Adrenal gland (tissue), 12 donors: ENCODE results near the gene DFFB. TPM values are rescaled to one million over a fixed set of nuclear protein-coding genes. Genes with fewer than 3 reads are reported as not detected.

Source experiments
- DNase-seq, 7 donors: peaks; one replicate each; pipeline ENCODE4 v3.0.0-alpha.2; 2019 to 2020
- H3K27ac ChIP-seq, 5 donors: fragments of 200-600 bp; sonication (generic) in 4 of 5; 1 replicate in 3 of 5; 2 replicates in 2 of 5; pipeline versions ENCODE4 v1.5.1 to v1.8.0; 2016 to 2020; ENCODE audit warnings: mild to moderate bottlenecking in 1 of 5
- H3K27me3 ChIP-seq: fragments of 200-600 bp; 2 replicates; pipeline ENCODE4 v1.8.0; 2021
- H3K36me3 ChIP-seq, 2 donors: fragments of 200-600 bp; replicated peaks in 1 of 2; 1 replicate in 1 of 2; 2 replicates in 1 of 2; pipeline versions ENCODE4 v1.5.1 to v1.8.0; 2018 to 2022
- H3K4me1 ChIP-seq, 2 donors: fragments of 200-600 bp; replicated peaks in 1 of 2; 1 replicate in 1 of 2; 2 replicates in 1 of 2; pipeline versions ENCODE4 v1.5.1 to v1.8.0; 2018 to 2021
- H3K4me3 ChIP-seq, 4 donors: fragments of 200-600 bp; sonication (generic) in 3 of 4; one replicate each; pipeline ENCODE4 v1.5.1; 2016 to 2018
- H3K9me3 ChIP-seq, 3 donors: fragments of 200-600 bp; sonication (generic) in 1 of 3; replicated peaks in 1 of 3; 1 replicate in 2 of 3; 2 replicates in 1 of 3; pipeline versions ENCODE4 v1.5.1 to v1.8.0; 2016 to 2021
- POLR2A ChIP-seq, 2 donors: fragments of 450-650 bp; IDR thresholded peaks; one replicate each; pipeline ENCODE4 v1.6.1; 2017; ENCODE audit warnings: antibody characterized with exemption in 2 of 2, mild to moderate bottlenecking in 2 of 2, moderate library complexity in 1 of 2
- WGBS, 4 donors: extraction: QIAGEN DNeasy Blood & Tissue Kit in 2 of 4; methylation state at CpG; one replicate each; pipeline versions ENCODE4 v1.1.5 to v1.1.7; 2013 to 2017; 5-methylcytosine and 5-hydroxymethylcytosine counted together
- intact Hi-C, 2 donors: fragments of 100-400 bp; cut with DNase I; formaldehyde crosslinking; loops; one replicate each; pipeline versions ENCODE4 v1.14.1 to v1.15.0; 2022 to 2023
- polyA plus RNA-seq, 3 donors: library from polyadenylated mRNA; stranded (reverse); fragments of 200-250 nt in 2 of 3; fragments of 350-450 nt in 1 of 3; fragmentation: Illumina TruSeq in 1 of 3; extraction: RNeasy Lipid Tissue Mini Kit (QIAGEN cat#74804) in 1 of 3; gene quantifications; one replicate each; pipeline ENCODE4 v1.2.3, GENCODE V29; 2013 to 2014
- total RNA-seq, 9 donors: library from RNA; depleted of rRNA in 4 of 9; stranded (reverse); fragments of >200 nt in 4 of 9; fragments of 120-200 nt in 1 of 9; fragmentation: NEBNext Ultra II Directional in 1 of 9; extraction: Animal tissue kit (Norgen Biotek cat#: 25700) in 1 of 9; gene quantifications; one replicate each; pipeline versions ENCODE4 v1.1.0 to v1.2.4, GENCODE V29; 2013 to 2023
- TF ChIP-seq, protein P1 (sequence below), 6 experiments: fragments of 450-650 bp in 4 of 6; fragments of 200-600 bp in 2 of 6; sonication (generic) in 1 of 6; IDR thresholded peaks; 1 replicate in 5 of 6; 2 replicates in 1 of 6; pipeline versions ENCODE4 v1.5.1 to v1.8.0; 2016 to 2021; ENCODE audit warnings: antibody characterized with exemption in 6 of 6, mild to moderate bottlenecking in 2 of 6, moderate library complexity in 1 of 6
- donor health status: healthy with polysubstance abuse.
- donor health status: Bipolar disorder and iron deficiency.
- donor health status: DM: yes; HTN: yes; CAD: no.
- donor health status: DM: no; HTN: no; CAD: no.
- donor health status: DM: no; HTN: no; CAD: no.
- donor health status: DM: yes; HTN: yes; CAD: no.

The DFFB gene
- total and polyA plus RNA-seq, 12 donors, result 1.8 to 13.4 (median 5.2) TPM

- DNase-seq, result no peak
- H3K4me1 ChIP-seq, result no peaks in the 10 kb centered on the region
- TF ChIP-seq POLR2A (IDR thresholded peaks at IDR 0.05), result no peak
- TF ChIP-seq, protein P1, sequence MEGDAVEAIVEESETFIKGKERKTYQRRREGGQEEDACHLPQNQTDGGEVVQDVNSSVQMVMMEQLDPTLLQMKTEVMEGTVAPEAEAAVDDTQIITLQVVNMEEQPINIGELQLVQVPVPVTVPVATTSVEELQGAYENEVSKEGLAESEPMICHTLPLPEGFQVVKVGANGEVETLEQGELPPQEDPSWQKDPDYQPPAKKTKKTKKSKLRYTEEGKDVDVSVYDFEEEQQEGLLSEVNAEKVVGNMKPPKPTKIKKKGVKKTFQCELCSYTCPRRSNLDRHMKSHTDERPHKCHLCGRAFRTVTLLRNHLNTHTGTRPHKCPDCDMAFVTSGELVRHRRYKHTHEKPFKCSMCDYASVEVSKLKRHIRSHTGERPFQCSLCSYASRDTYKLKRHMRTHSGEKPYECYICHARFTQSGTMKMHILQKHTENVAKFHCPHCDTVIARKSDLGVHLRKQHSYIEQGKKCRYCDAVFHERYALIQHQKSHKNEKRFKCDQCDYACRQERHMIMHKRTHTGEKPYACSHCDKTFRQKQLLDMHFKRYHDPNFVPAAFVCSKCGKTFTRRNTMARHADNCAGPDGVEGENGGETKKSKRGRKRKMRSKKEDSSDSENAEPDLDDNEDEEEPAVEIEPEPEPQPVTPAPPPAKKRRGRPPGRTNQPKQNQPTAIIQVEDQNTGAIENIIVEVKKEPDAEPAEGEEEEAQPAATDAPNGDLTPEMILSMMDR (IDR thresholded peaks at IDR 0.05), result no peak
- no peaks in the 10 kb centered on the region for H3K9me3 ChIP-seq
- intact Hi-C loops, result no loop called here
- H3K36me3 ChIP-seq, result no peaks in the 10 kb centered on the region
- no peak overlapping the region for H3K27ac ChIP-seq
- no peak overlapping the region for H3K4me3 ChIP-seq
- 39 to 55% (median 52%) methylated on average over 6 to 13 of the region's 13 CpGs for WGBS, 4 donors
- no peaks in the 10 kb centered on the region for H3K27me3 ChIP-seq
These were observed 67.0 kb downstream of the DFFB start for GRCh38 chr1:3924186-3924824.

DNA sequence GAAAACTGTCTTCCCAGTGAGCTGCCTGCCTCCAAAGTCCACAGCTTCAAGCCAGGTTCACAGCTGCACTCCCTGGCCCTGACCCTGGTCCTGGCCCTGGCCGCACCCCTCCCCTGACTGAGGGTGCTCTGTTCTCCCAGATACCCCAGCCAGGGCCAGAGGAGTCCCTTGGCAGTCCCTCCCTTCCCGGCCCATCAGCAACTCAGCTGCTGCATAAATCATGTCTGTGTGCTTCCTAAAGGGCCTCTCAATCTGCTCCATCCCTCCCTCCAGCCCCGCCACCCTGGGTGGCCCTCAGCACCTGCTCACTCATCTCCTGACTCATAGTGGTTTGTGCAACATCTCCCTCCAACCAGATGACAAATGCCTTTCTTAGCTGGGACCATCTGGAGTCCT lies 67.5 kb downstream of the DFFB start:
- no peaks in the 10 kb centered on the region for H3K27me3 ChIP-seq
- H3K27ac ChIP-seq, result no peak overlapping the region
- WGBS, 4 donors, result 17 to 54% (median 34%) methylated on average over 2 to 3 of the region's 3 CpGs
- H3K4me1 ChIP-seq, result no peaks in the 10 kb centered on the region
- H3K36me3 ChIP-seq, result no peaks in the 10 kb centered on the region
- no peak overlapping the region for H3K4me3 ChIP-seq
- no peaks in the 10 kb centered on the region for H3K9me3 ChIP-seq
- TF ChIP-seq, protein P1 (IDR thresholded peaks at IDR 0.05), result no peak
- TF ChIP-seq POLR2A (IDR thresholded peaks at IDR 0.05), result no peak
- DNase-seq, result no peak
- intact Hi-C loops, result no loop called here

GRCh38 chr1:3925256-3925655 lies 68.0 kb downstream of the DFFB start:
- 79 to 93% (median 81%) methylated on average over 3 to 12 of the region's 12 CpGs for WGBS, 4 donors
- TF ChIP-seq, protein P1 (IDR thresholded peaks at IDR 0.05), result no peak
- no peak for TF ChIP-seq POLR2A (IDR thresholded peaks at IDR 0.05)
- no peaks in the 10 kb centered on the region for H3K27me3 ChIP-seq
- no peaks in the 10 kb centered on the region for H3K4me1 ChIP-seq
- DNase-seq, result no peak
- no peak overlapping the region for H3K27ac ChIP-seq
- H3K4me3 ChIP-seq, result no peak overlapping the region
- intact Hi-C loops, result no loop called here
- H3K36me3 ChIP-seq, result no peaks in the 10 kb centered on the region
- H3K9me3 ChIP-seq, result no peaks in the 10 kb centered on the region

GRCh38 chr1:3925762-3926161 lies 68.5 kb downstream of the DFFB start:
- 71 to 81% (median 72%) methylated on average over 4 to 8 of the region's 8 CpGs for WGBS, 4 donors
- Histone ChIP-seq H3K9me3 (no peaks in the 10 kb centered on the region), H3K36me3 (no peaks in the 10 kb centered on the region), H3K4me1 (no peaks in the 10 kb centered on the region), H3K27me3 (no peaks in the 10 kb centered on the region), H3K27ac (no peak overlapping the region), H3K4me3 (no peak overlapping the region)
- no peak for DNase-seq
- intact Hi-C loops, result no loop called here
- no peak for TF ChIP-seq POLR2A (IDR thresholded peaks at IDR 0.05)
- TF ChIP-seq, protein P1 (IDR thresholded peaks at IDR 0.05), result no peak
